ENCODE measurements around the gene GATAD2B.

Gene GATAD2B

DNA sequence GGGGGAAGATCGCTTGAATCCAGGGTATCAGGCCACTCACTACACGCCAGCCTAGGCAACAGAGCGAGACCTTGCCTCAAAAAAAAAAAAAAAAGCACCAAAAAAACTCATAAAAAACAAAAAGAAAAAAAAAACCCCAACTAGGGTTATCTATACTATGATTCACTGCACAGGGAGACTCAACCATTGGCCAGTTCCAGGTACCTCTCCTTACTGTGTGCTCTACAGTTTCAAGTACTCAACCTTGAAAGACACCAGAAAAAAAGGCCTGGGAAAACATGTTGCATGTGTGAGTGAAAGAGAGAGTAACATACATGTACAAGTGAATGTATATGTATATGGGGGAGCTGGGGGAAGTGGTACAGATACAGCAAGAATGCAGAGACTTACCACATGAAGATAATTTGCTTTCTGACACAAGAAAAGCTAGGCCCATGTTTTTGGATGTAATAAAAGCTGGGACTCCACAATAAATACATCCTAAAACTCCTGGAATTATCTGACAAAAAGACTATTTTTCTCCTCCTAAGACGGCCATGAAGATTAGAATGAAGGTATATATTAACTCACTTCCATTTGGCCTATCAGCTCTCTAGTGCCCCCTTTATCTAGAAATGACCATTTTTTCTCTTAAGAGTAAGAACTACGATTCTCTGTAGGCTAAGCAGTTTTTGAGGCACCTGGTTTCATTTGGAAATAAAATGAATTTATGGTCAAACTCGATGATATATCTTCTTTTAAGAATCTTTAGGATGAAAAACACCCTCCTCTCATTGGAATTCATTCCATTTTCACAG is 95.4 kb downstream of the GATAD2B start:
- DNase-seq: no peak

DNA sequence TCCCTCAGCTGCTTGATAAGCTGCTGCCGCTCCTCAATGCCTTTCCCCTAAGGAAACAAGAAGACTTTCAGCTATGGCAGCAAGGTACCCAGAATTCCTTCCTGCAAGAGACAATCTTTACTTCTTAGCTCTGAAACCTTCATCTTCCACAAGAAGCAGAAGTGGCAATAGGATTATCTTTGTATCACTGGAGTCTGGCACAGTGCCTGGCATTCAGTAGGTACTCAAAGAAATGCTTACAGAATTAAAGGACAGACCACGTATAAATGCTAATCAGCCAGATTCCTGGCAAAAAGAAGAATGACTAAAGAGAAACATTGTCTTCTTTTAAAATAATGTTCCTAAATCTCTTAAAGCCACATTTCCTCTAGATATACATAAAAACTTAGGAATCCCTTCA is 103.9 kb downstream of the GATAD2B start:
- DNase-seq: no peak

DNA sequence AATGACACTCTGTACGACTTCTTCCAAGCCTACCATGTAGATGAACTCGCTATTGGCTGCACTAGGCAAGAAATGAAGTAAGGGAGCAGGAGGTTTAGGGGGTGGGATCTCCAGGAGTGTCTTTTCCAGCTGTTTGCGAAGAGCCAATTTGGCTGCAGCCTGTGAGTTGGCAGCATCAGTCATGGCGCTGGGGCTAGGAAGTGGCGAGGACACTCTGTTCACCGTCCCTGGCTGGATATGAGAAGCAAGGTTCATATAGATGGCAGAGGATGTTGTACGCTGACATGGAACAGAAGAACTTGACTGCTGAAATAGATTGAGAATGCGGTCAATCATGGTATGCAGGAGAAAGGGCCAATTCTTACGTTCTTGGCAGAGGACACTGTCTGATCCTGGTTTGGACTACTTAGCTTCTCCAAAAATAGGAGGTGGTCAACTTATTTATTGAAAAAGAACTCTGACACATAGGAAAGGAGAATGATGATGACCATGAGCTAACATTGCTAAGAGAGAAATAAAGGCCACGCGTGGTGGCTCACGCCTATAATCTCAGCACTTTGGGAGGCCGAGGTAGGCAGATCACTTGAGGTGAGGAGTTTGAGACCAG is 106.4 kb downstream of the GATAD2B start:
- DNase-seq: no peak

GRCh38 chr1:153805886-153806719 is 116.7 kb downstream of the GATAD2B start:
- no peak for DNase-seq

- DNase-seq: peak; percentile 80
Measured at GRCh38 chr1:153805042-153805745, 117.6 kb downstream of the GATAD2B start.

GRCh38 chr1:153804112-153804511 is 118.7 kb downstream of the GATAD2B start:
- no peak for DNase-seq

DNA sequence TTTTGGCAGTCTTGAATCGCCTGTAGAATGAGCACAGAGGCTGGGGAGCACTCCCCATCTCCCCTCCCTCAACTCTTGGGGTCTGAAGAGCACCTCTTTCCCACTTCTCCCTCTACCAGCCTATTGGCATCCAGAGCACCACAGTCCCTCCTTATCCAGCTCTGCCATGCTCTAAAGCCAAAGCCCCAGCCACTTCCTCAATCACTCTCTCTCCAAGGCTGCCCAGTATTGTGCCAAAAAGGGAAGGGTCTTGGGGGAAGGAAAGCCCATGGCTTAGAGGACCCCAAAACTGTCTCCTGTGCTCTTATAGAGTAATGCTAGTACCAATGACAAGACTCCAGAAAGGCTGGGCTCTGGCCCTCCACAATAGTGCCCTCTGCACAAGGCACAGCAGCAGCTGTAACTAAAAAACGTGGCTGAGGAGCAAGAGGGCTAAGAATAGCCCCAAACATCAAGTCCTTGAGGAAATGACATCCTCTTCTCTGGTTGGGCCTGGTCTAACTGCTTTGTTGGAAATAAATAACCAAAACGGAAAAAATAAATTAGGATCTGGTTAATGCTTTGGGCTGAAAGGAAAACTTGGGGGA is 119.2 kb downstream of the GATAD2B start:
- DNase-seq: no peak

DNA sequence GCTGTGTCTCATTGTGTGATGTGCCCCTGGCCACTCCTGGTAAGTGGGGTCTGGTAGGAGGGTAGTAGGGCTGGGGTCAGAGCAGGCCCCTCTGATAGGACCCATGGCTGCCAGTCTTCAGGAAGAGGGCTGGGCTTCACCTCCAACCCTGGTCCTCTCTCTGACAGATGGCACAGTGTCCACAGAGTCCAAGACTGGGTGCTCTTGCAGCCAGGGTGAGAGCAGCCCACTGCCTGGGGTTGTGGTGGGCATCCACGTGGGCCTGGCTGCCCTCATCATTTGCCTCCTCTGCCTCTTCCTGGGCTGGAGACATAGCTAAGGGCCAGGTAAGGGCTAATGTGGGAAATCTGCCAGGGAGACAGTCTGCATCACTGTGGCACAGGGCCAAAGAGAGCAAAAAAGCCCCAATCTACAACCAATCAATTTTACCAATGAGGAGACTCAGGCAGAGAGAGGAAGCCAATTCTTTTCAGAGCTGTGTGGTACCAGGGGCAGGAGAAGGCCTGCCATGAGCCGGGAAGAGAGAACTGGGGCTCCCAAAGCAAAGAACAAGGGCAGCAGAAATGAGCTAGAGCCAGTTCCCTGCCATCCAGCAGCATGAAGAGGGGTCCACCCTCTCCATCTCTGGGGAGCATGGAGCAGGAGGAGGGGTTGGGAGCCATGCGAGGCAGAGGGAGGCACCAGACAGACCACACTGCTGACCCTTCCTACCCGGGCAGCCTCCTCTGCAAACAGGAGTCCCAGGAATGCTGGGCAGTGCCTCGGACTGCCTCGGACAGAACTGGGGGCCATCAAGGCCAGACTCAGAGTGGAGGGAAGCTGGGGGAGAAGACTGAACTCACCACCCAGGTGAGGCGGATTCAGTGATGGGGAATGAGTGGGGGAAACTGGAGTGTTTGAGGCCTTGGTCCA is 120.7 kb downstream of the GATAD2B start:
- DNase-seq: no peak

GRCh38 chr1:153801028-153801625 is 121.6 kb downstream of the GATAD2B start:
- DNase-seq: no peak

GRCh38 chr1:153800516-153800915 is 122.3 kb downstream of the GATAD2B start:
- DNase-seq: no peak

GRCh38 chr1:153799566-153800465 is 123.0 kb downstream of the GATAD2B start:
- DNase-seq: no peak

- no peak for DNase-seq
Measured at GRCh38 chr1:153799016-153799415, 123.8 kb downstream of the GATAD2B start.

GRCh38 chr1:153798468-153798780 is 124.3 kb downstream of the GATAD2B start:
- DNase-seq: no peak

DNA sequence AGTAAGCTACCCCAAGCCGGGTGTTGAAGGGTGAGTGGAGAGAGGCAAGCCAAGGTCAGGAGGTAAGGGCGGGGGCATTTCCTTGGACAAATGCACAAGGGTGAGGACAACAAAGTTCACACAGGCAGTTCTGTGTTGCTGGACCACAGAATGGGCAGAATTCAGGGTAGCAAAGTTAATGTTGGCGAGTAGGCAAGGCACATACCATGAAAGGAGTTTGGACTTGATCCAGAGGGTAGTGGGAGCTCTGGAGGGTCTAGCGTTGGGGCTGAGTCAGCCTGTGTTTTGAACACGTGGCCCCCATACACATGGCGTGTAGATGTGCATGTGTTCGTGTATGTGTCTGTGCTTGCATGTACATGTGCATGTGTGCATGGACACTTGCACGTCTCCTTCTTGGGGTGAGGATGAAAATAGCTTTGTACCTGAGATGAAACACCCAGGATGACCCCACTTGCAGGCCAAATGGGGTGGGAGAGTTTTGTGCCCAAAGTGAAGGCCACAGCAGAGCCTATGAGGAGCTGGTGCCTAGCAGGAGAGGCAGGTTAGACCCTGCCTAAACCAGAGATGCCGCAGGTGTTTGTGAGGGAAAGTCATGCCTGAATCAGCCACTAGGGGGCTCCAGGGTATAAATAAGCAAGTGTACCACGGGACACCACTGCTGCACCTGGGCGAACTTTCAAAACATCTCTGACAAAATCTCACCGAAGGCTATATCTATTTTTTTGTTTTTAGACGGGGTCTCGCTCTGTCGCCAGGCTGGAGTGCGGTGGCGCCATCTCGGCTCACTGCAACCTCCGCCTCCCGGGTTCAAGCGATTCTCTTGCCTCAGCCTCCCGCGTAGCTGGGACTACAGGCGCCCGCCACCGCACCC is 125.7 kb downstream of the GATAD2B start:
- peak; percentile 88 for DNase-seq

- no peak for DNase-seq
Measured at GRCh38 chr1:153795934-153796785, 126.6 kb downstream of the GATAD2B start.

GRCh38 chr1:153795330-153795837 is 127.4 kb downstream of the GATAD2B start:
- no peak for DNase-seq

DNA sequence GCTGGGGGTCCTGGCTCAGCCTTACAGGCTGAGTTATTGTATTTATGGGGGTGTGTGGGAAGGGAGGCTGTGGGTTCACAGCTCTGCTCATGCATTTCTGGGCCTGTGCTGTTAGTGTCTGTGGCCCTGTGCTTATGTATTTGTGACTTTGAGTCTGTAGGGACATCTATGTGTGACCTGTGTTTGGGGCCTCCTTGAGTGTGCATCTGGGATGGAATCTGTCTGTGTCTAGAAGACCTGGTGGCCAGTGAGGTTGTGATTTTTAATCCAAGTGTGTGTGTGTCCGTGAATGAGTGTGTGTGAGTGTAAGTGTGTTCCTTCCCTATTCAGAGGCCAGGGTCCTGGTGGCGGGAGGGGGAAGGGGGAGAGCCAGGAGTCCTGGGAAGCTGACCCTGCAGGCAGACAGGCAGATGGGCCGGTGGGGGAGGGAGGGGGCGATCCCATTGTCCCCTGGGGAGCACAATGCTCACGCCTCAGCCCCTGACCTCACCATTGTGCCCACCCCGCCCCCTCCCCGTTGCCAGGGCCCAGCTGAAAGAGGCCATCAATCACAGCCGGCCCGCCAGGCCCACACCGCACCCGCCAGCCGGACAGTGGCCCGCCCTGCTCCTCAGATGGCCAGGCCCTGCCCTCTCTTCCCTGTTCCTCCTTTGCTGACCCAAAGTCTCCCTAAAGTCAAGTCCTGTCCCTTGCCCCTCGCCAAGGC is 128.0 kb downstream of the GATAD2B start:
- DNase-seq: no peak
